Measurements from ENCODE around the gene FBLN2.

- TF ChIP-seq CTCF (conservative IDR thresholded peaks at IDR 0.05; ENCODE audit: low read depth, low read length) (no peak), POLR2A (IDR thresholded peaks at IDR 0.05; ENCODE audit: low read depth, low read length) (no peak), RAD21 (IDR thresholded peaks at IDR 0.05; ENCODE audit: low read length) (no peak), CEBPB (IDR thresholded peaks at IDR 0.05; ENCODE audit: low read depth, low read length) (no peak), FOS (IDR thresholded peaks at IDR 0.05; ENCODE audit: low read depth, low read length) (no peak), BHLHE40 (IDR thresholded peaks at IDR 0.05; ENCODE audit: low read depth, low read length) (no peak), RFX5 (IDR thresholded peaks at IDR 0.05; ENCODE audit: low read depth, low read length) (no peak), USF2 (IDR thresholded peaks at IDR 0.05; ENCODE audit: low read depth, low read length) (no peak), MAZ (IDR thresholded peaks at IDR 0.05; ENCODE audit: borderline replicate concordance, low read depth, low read length) (no peak), MXI1 (IDR thresholded peaks at IDR 0.05; ENCODE audit: borderline replicate concordance, low read depth, low read length) (no peak), SMC3 (IDR thresholded peaks at IDR 0.05; ENCODE audit: low read depth, low read length) (no peak), ELK1 (IDR thresholded peaks at IDR 0.05; ENCODE audit: borderline replicate concordance, low read depth, low read length) (no peak), RCOR1 (IDR thresholded peaks at IDR 0.05; ENCODE audit: insufficient replicate concordance, low read length) (no peak), CHD1 (IDR thresholded peaks at IDR 0.05; ENCODE audit: low read depth, low read length) (no peak)
Measured at GRCh38 chr3:13671482-13672233, 122.7 kb downstream of the FBLN2 start.

Measured in IMR-90 (cell line).